ENCODE data around the gene SLC25A1. TPM values are rescaled to one million over a fixed set of nuclear protein-coding genes. Genes with fewer than 3 reads are reported as not detected.
A peak's percentile ranks its signal among the peaks of the same experiment; 100 is the strongest.

Gene SLC25A1
- total and polyA plus RNA-seq, 7 donors = 7.3 to 23.1 (median 10.8) TPM

DNA sequence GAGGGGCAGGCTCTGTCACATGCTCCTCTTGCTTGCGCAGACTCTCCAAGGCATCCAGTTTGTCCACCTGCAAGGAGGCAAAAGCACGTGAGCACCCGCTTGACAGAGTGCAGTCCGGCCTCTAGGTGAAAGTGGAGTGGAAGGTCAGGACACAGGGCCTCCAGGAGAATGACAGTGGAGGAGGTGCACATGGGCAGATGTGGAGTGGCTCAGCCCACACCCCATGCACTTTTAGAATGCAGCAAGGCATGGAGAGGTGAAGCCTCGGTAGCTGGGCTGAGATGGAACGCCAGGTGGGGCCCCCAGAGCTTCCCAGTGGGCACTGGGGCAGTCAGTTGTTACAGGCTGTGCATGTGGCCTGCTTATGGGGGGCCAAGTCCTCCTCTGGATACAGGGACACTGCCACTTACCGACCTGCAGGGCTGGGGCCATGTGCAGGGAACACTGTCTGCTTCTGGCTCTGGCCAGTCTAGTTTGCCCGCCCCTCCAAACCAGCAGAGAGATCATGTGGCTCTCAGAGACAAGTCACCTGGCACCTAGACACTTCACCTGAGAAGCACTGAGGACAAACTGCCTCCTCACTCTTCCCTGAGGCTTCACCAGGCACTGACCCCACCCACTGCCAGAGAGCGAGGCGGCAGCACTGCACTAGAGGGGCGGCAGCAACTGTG is 2.3 kb upstream of the SLC25A1 start:
- H3K27me3 ChIP-seq (ENCODE audit: insufficient read depth in 3 of 3, low read length in 2 of 3) = no peaks in the 10 kb centered on the region
- intact Hi-C loops (cut with DNase I) = loop anchor here in 1 of 2 donors (10.0 kb wide), 1 partner anchor 204 kb away; no protein-coding TSS in a partner anchor
- no peak for TF ChIP-seq CTCF (IDR thresholded peaks at IDR 0.05)
- peaks cover 0 to 66% of the 10 kb centered on the region in 2 donors for H3K36me3 ChIP-seq (ENCODE audit: insufficient read depth in 1 of 2, low read depth in 1 of 2)
- peaks cover 15% of the 10 kb centered on the region for H3K4me1 ChIP-seq
- H3K27ac ChIP-seq = no peak overlapping the region
- H3K4me3 ChIP-seq = no peak overlapping the region
- peak in 1 of 2 donors; percentile 50 for DNase-seq
- no peaks in the 10 kb centered on the region for H3K9me3 ChIP-seq
- no peak for ATAC-seq
- WGBS, 3 donors = 81 to 88% (median 84%) methylated on average over 11 of the region's 11 CpGs

DNA sequence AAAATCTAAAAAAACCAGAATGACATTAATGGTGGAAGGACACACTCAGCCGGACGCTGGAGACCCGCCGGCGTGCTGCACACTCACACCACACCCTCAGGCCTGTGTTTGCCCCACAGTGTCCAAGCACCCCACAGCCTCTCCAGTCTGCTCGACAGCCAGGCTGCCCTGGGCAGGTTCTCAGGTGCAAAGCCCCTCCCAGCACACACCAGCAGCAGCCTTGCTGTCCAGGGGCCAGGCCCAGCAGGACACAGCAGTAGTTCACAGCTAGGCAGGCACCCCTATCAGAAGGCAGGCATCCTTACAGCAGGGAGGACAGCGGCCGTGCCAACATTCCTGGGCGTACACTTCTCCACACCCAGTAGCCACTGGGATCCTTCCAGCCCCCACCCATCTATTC is 1.7 kb upstream of the SLC25A1 start:
- intact Hi-C loops (cut with DNase I) = loop anchor here in 1 of 2 donors (10.0 kb wide), 1 partner anchor 205 kb away; no protein-coding TSS in a partner anchor
- H3K9me3 ChIP-seq = no peaks in the 10 kb centered on the region
- no peak overlapping the region for H3K27ac ChIP-seq
- H3K36me3 ChIP-seq (ENCODE audit: insufficient read depth in 1 of 2, low read depth in 1 of 2) = peaks cover 0 to 66% of the 10 kb centered on the region in 2 donors
- H3K27me3 ChIP-seq (ENCODE audit: insufficient read depth in 3 of 3, low read length in 2 of 3) = no peaks in the 10 kb centered on the region
- ATAC-seq (no peak), DNase-seq (peak in 1 of 2 donors; percentile 18)
- no peak for TF ChIP-seq CTCF (IDR thresholded peaks at IDR 0.05)
- H3K4me3 ChIP-seq = no peak overlapping the region
- WGBS, 3 donors = 80 to 89% (median 83%) methylated on average over 9 of the region's 9 CpGs
- peaks cover 15% of the 10 kb centered on the region for H3K4me1 ChIP-seq

DNA sequence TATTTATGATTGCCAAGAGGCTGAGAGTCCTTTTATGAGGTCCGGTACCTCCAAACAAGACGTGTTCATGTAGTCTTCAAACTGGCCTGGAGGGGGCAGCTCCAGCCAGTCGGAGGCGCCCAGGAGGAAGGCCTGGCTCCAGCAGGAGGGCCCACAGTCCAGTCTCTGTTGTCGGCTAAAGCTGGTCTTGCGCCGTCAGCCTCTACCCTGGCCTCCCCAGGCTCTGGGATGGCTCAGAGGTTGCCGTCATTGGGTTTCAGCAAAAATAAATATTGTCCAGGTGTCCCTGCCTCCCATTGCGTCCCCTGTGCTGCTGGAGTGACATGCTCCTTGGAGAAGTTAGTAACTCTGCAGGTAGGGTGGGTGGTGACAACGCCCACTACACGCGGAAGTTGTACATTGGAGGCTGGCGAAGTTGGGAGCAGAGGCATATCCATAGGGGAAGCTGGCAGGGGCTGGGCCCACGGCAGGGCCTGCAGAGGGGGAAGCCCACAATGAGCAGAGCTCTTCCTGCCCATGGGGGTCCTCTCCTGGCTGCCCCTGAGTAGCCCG is 1.0 kb upstream of the SLC25A1 start:
- Histone ChIP-seq H3K9me3 (no peaks in the 10 kb centered on the region), H3K4me3 (peak overlapping the region; percentile 73), H3K36me3 (ENCODE audit: insufficient read depth in 1 of 2, low read depth in 1 of 2) (peaks cover 0 to 61% of the 10 kb centered on the region in 2 donors), H3K4me1 (peaks cover 18% of the 10 kb centered on the region), H3K27me3 (ENCODE audit: insufficient read depth in 3 of 3, low read length in 2 of 3) (no peaks in the 10 kb centered on the region), H3K27ac (peak overlapping the region; percentile 82)
- ATAC-seq = peak; percentile 60 to 66 (median 64)
- TF ChIP-seq CTCF (IDR thresholded peaks at IDR 0.05) = peak; percentile 60
- 39 to 45% (median 40%) methylated on average over 15 of the region's 15 CpGs for WGBS, 3 donors
- peak; percentile 78 to 87 for DNase-seq
- intact Hi-C loops (cut with DNase I) = loop anchor here in 1 of 2 donors (5.0 to 10.0 kb wide), 2 partner anchors 37 to 205 kb away; partner anchors contain the start of gene ESS2

GRCh38 chr22:19178065-19178656 is 375 bp downstream of the SLC25A1 start:
- ATAC-seq (peak in 1 of 4 donors; percentile 4), DNase-seq (peak in 1 of 2 donors; percentile 72)
- H3K4me1 ChIP-seq = peaks cover 21% of the 10 kb centered on the region
- intact Hi-C loops (cut with DNase I) = loop anchor here in 1 of 2 donors (5.0 kb wide), 1 partner anchor 36 kb away; the partner anchor contains the start of gene ESS2
- TF ChIP-seq CTCF (IDR thresholded peaks at IDR 0.05) = no peak
- 3 to 4% (median 4%) methylated on average over 34 to 80 of the region's 80 CpGs for WGBS, 3 donors
- peak overlapping the region; percentile 82 for H3K27ac ChIP-seq
- peaks cover 0 to 48% of the 10 kb centered on the region in 2 donors for H3K36me3 ChIP-seq (ENCODE audit: insufficient read depth in 1 of 2, low read depth in 1 of 2)
- H3K27me3 ChIP-seq (ENCODE audit: insufficient read depth in 3 of 3, low read length in 2 of 3) = no peaks in the 10 kb centered on the region
- peak overlapping the region; percentile 73 for H3K4me3 ChIP-seq
- no peaks in the 10 kb centered on the region for H3K9me3 ChIP-seq

Data from psoas muscle (tissue), 8 donors.